Measurements from ENCODE around the gene DNAI1. TPM values are rescaled to one million over a fixed set of nuclear protein-coding genes. Genes with fewer than 3 reads are reported as not detected.

Gene DNAI1
- total RNA-seq, 2 experiments from 2014 or later, result not detected

DNA sequence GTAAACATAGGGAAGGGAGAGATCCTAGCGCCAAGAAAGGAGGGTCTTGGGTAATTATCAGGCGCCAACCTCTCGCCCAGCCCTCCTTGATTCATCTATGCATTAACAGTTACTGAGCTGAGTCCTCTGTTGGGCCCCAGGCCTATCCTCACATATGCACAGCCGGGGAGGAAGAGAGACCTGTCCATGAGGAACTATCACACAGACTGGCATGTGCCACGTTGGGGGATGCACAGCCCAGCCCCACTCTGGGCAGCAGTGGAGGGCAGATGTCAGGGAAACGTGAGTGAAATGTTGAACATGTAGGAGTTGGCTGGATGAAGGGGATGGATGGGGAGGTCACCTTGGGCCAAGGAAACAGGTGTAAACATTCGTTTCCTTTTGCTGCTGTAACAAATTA is 82.9 kb downstream of the DNAI1 start:
- H3K36me3 ChIP-seq (ENCODE audit: insufficient read depth, low read length), result no peaks in the 10 kb centered on the region
- ChIA-PET POLR2A (no interaction called here), CTCF (no interaction called here)
- no peaks in the 10 kb centered on the region for H3K4me1 ChIP-seq (ENCODE audit: insufficient read depth, low read length)
- intact Hi-C loops (cut with DNase I, micrococcal nuclease), result loop anchor here in 1 of 2 experiments (10.0 kb wide), 1 partner anchor 53 kb away; no protein-coding TSS in a partner anchor
- Mint-ChIP-seq H3K27ac (no peak overlapping the region), H3K4me1 (ENCODE audit: low read depth) (no peaks in the 10 kb centered on the region), H3K36me3 (ENCODE audit: low read depth) (no peaks in the 10 kb centered on the region), H3K4me3 (no peak overlapping the region), H3K27me3 (peaks cover 24% of the 10 kb centered on the region), H3K9me3 (no peaks in the 10 kb centered on the region)
- no peak overlapping the region for H3K4me3 ChIP-seq (ENCODE audit: low read length)
- no peaks in the 10 kb centered on the region for H3K27me3 ChIP-seq (ENCODE audit: control insufficient read depth in 1 of 2, insufficient read depth in 2 of 2, low read length in 2 of 2)
- peaks cover 0 to 3% of the 10 kb centered on the region in 2 experiments for H3K9me3 ChIP-seq (ENCODE audit: control insufficient read depth in 1 of 2, insufficient read depth in 1 of 2, low read length in 2 of 2)
- TF ChIP-seq, protein P1, sequence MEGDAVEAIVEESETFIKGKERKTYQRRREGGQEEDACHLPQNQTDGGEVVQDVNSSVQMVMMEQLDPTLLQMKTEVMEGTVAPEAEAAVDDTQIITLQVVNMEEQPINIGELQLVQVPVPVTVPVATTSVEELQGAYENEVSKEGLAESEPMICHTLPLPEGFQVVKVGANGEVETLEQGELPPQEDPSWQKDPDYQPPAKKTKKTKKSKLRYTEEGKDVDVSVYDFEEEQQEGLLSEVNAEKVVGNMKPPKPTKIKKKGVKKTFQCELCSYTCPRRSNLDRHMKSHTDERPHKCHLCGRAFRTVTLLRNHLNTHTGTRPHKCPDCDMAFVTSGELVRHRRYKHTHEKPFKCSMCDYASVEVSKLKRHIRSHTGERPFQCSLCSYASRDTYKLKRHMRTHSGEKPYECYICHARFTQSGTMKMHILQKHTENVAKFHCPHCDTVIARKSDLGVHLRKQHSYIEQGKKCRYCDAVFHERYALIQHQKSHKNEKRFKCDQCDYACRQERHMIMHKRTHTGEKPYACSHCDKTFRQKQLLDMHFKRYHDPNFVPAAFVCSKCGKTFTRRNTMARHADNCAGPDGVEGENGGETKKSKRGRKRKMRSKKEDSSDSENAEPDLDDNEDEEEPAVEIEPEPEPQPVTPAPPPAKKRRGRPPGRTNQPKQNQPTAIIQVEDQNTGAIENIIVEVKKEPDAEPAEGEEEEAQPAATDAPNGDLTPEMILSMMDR (IDR thresholded peaks at IDR 0.05), result no peak
- DNase-seq (peak in 1 of 14 experiments; percentile 21), ATAC-seq (ENCODE audit: poor library complexity) (no peak)
- H3K27ac ChIP-seq (ENCODE audit: low read depth in 1 of 2, low read length in 2 of 2), result no peak overlapping the region

DNA sequence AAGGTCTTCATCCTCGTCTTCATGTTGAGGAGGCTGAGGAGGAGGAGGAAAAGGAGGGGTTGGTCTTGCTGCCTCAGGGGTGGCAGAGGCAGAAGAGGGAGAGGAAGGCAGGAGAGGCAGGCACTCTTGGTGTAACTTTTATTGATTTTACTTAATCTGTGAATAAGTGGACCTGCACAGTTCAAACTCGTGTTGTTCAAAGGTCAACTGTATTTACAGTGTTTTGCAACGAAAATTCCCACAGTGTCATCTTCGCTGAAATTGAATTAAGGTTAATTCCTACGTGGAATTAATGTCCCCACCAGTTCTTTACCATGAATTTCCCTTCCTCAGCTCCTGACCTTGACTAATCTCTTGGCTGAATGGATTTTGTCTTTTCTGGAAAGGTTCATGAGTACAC is 85.4 kb downstream of the DNAI1 start:
- no peak overlapping the region for H3K27ac ChIP-seq (ENCODE audit: low read depth in 1 of 2, low read length in 2 of 2)
- Mint-ChIP-seq H3K4me3 (no peak overlapping the region), H3K4me1 (ENCODE audit: low read depth) (no peaks in the 10 kb centered on the region), H3K36me3 (ENCODE audit: low read depth) (no peaks in the 10 kb centered on the region), H3K27me3 (peaks cover 34% of the 10 kb centered on the region), H3K27ac (no peak overlapping the region), H3K9me3 (no peaks in the 10 kb centered on the region)
- H3K4me3 ChIP-seq (ENCODE audit: low read length), result no peak overlapping the region
- DNase-seq, result no peak
- H3K36me3 ChIP-seq (ENCODE audit: insufficient read depth, low read length), result no peaks in the 10 kb centered on the region
- ChIA-PET POLR2A (no interaction called here), CTCF (no interaction called here)
- no peak for ATAC-seq (ENCODE audit: poor library complexity)
- TF ChIP-seq, protein P1 (IDR thresholded peaks at IDR 0.05), result no peak
- peaks cover 0 to 3% of the 10 kb centered on the region in 2 experiments for H3K9me3 ChIP-seq (ENCODE audit: control insufficient read depth in 1 of 2, insufficient read depth in 1 of 2, low read length in 2 of 2)
- peaks cover 0 to 14% of the 10 kb centered on the region in 2 experiments for H3K27me3 ChIP-seq (ENCODE audit: control insufficient read depth in 1 of 2, insufficient read depth in 2 of 2, low read length in 2 of 2)
- intact Hi-C loops (cut with DNase I, micrococcal nuclease), result loop anchor here in 1 of 2 experiments (10.0 kb wide), 1 partner anchor 51 kb away; no protein-coding TSS in a partner anchor
- no peaks in the 10 kb centered on the region for H3K4me1 ChIP-seq (ENCODE audit: insufficient read depth, low read length)

DNA sequence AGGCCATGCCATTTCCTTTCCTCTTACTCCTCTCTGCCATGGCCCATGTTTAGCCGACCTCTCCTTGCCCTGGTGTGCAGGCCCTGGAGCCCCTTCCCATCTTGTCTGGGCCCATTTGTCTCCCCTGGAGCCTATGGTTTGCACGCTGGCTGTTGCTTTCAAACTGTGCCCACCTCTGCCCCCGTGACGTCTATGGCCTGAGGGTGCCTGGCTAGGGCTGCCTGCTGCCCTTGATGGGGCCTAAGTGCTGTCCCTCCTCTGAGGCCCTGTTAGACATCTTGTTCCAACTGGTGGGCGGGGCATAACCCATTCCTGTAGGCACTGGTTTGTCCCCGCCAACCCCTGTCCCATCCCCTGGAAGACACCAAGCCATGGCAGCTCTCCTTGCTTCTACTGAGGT is 86.9 kb downstream of the DNAI1 start:
- ATAC-seq (ENCODE audit: poor library complexity) (no peak), DNase-seq (peak in 1 of 14 experiments; percentile 19)
- intact Hi-C loops (cut with DNase I, micrococcal nuclease), result loop anchor here in 1 of 2 experiments (10.0 kb wide), 1 partner anchor 49 kb away; no protein-coding TSS in a partner anchor
- peaks cover 0 to 14% of the 10 kb centered on the region in 2 experiments for H3K27me3 ChIP-seq (ENCODE audit: control insufficient read depth in 1 of 2, insufficient read depth in 2 of 2, low read length in 2 of 2)
- TF ChIP-seq, protein P1 (IDR thresholded peaks at IDR 0.05), result no peak
- Mint-ChIP-seq H3K27me3 (peaks cover 27% of the 10 kb centered on the region), H3K9me3 (no peaks in the 10 kb centered on the region), H3K4me1 (ENCODE audit: low read depth) (no peaks in the 10 kb centered on the region), H3K27ac (no peak overlapping the region), H3K36me3 (ENCODE audit: low read depth) (no peaks in the 10 kb centered on the region), H3K4me3 (no peak overlapping the region)
- H3K27ac ChIP-seq (ENCODE audit: low read depth in 1 of 2, low read length in 2 of 2), result no peak overlapping the region
- H3K4me1 ChIP-seq (ENCODE audit: insufficient read depth, low read length), result no peaks in the 10 kb centered on the region
- H3K9me3 ChIP-seq (ENCODE audit: control insufficient read depth in 1 of 2, insufficient read depth in 1 of 2, low read length in 2 of 2), result peaks cover 0 to 3% of the 10 kb centered on the region in 2 experiments
- H3K36me3 ChIP-seq (ENCODE audit: insufficient read depth, low read length), result no peaks in the 10 kb centered on the region
- H3K4me3 ChIP-seq (ENCODE audit: low read length), result no peak overlapping the region
- ChIA-PET POLR2A (no interaction called here), CTCF (no interaction called here)

All from CD4-positive, alpha-beta T cell (primary cell).